ENCODE data around the gene SEMA4D.

Gene SEMA4D

GRCh38 chr9:89513837-89514236, 15.9 kb upstream of the SEMA4D start:
- no peaks in the 10 kb centered on the region for H3K79me2 ChIP-seq (ENCODE audit: insufficient read depth, low read length)
- H4K20me1 ChIP-seq (ENCODE audit: insufficient read depth, low read length) = no peaks in the 10 kb centered on the region
- H3K4me1 ChIP-seq (ENCODE audit: insufficient read depth, low read length, severe bottlenecking) = no peaks in the 10 kb centered on the region
- H3K9me3 ChIP-seq (ENCODE audit: low read length) = no peaks in the 10 kb centered on the region
- TF ChIP-seq, protein P1, sequence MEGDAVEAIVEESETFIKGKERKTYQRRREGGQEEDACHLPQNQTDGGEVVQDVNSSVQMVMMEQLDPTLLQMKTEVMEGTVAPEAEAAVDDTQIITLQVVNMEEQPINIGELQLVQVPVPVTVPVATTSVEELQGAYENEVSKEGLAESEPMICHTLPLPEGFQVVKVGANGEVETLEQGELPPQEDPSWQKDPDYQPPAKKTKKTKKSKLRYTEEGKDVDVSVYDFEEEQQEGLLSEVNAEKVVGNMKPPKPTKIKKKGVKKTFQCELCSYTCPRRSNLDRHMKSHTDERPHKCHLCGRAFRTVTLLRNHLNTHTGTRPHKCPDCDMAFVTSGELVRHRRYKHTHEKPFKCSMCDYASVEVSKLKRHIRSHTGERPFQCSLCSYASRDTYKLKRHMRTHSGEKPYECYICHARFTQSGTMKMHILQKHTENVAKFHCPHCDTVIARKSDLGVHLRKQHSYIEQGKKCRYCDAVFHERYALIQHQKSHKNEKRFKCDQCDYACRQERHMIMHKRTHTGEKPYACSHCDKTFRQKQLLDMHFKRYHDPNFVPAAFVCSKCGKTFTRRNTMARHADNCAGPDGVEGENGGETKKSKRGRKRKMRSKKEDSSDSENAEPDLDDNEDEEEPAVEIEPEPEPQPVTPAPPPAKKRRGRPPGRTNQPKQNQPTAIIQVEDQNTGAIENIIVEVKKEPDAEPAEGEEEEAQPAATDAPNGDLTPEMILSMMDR (IDR thresholded peaks at IDR 0.05; ENCODE audit: low read length) = no peak
- TF ChIP-seq EZH2 (IDR thresholded peaks at IDR 0.05; ENCODE audit: borderline replicate concordance, low read length) = no peak
- H3K27ac ChIP-seq (ENCODE audit: low read depth, low read length, poor library complexity, severe bottlenecking) = no peak overlapping the region
- H3K4me3 ChIP-seq (ENCODE audit: low read depth, low read length, poor library complexity, severe bottlenecking) = no peak overlapping the region
- no peak overlapping the region for H3K4me2 ChIP-seq (ENCODE audit: low read length)
- no peaks in the 10 kb centered on the region for H3K27me3 ChIP-seq (ENCODE audit: insufficient read depth, low read length)
- no peaks in the 10 kb centered on the region for H3K9me2 ChIP-seq (ENCODE audit: low read depth, low read length)
- no peak overlapping the region for H2AFZ ChIP-seq (ENCODE audit: low read length)
- no peaks in the 10 kb centered on the region for H3F3A ChIP-seq (ENCODE audit: insufficient read depth, low read length)
- H3K9ac ChIP-seq (ENCODE audit: low read length) = no peak overlapping the region
- H3K36me3 ChIP-seq (ENCODE audit: insufficient read depth, low read length) = no peaks in the 10 kb centered on the region

- Histone ChIP-seq H3K27me3 (ENCODE audit: insufficient read depth, low read length) (no peaks in the 10 kb centered on the region), H4K20me1 (ENCODE audit: insufficient read depth, low read length) (no peaks in the 10 kb centered on the region), H3F3A (ENCODE audit: insufficient read depth, low read length) (no peaks in the 10 kb centered on the region), H3K9me3 (ENCODE audit: low read length) (no peaks in the 10 kb centered on the region), H3K9ac (ENCODE audit: low read length) (no peak overlapping the region), H3K27ac (ENCODE audit: low read depth, low read length, poor library complexity, severe bottlenecking) (no peak overlapping the region), H3K4me1 (ENCODE audit: insufficient read depth, low read length, severe bottlenecking) (no peaks in the 10 kb centered on the region), H3K36me3 (ENCODE audit: insufficient read depth, low read length) (no peaks in the 10 kb centered on the region), H3K79me2 (ENCODE audit: insufficient read depth, low read length) (no peaks in the 10 kb centered on the region), H3K9me2 (ENCODE audit: low read depth, low read length) (no peaks in the 10 kb centered on the region), H3K4me3 (ENCODE audit: low read depth, low read length, poor library complexity, severe bottlenecking) (no peak overlapping the region), H2AFZ (ENCODE audit: low read length) (no peak overlapping the region), H3K4me2 (ENCODE audit: low read length) (no peak overlapping the region)
- TF ChIP-seq, protein P1 (IDR thresholded peaks at IDR 0.05; ENCODE audit: low read length) = no peak
- TF ChIP-seq EZH2 (IDR thresholded peaks at IDR 0.05; ENCODE audit: borderline replicate concordance, low read length) = no peak
Observed at GRCh38 chr9:89512382-89512781, 14.5 kb upstream of the SEMA4D start.

DNA sequence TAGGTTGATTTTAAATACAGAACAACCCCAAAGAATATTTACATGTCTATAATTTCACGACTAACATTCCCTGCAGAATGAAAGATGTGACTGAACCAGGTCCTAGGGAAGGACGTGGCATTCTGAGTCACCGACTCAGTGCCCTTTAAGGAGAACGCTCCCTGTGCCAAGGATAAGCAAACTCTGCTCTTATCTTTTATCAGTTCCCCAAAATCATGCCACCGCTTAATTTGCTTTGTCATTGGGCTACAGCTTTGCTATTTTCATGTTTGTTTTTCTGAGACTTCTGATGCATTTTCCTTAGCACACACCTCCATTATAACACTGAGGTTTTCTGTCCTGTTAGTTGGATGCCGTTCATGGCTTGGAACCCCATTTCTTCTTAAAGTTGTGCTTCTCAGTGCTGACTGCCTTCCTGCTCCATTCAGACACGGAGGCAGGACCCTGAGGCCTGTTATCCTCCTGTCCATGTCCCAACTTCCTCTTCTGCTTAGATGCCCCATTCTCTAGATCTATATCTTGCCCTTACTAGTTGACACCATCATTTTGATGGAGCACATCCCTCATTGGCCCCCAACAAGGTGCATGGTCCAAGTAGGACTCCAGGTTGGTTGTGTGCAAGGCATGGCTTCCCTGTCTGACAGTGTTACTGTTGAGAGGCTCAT, 11.2 kb upstream of the SEMA4D start:
- no peak overlapping the region for H3K4me3 ChIP-seq (ENCODE audit: low read depth, low read length, poor library complexity, severe bottlenecking)
- no peak for TF ChIP-seq EZH2 (IDR thresholded peaks at IDR 0.05; ENCODE audit: borderline replicate concordance, low read length)
- TF ChIP-seq, protein P1 (IDR thresholded peaks at IDR 0.05; ENCODE audit: low read length) = no peak
- no peaks in the 10 kb centered on the region for H3K9me3 ChIP-seq (ENCODE audit: low read length)
- no peaks in the 10 kb centered on the region for H3K9me2 ChIP-seq (ENCODE audit: low read depth, low read length)
- no peaks in the 10 kb centered on the region for H3K36me3 ChIP-seq (ENCODE audit: insufficient read depth, low read length)
- no peaks in the 10 kb centered on the region for H4K20me1 ChIP-seq (ENCODE audit: insufficient read depth, low read length)
- H3F3A ChIP-seq (ENCODE audit: insufficient read depth, low read length) = no peaks in the 10 kb centered on the region
- no peaks in the 10 kb centered on the region for H3K79me2 ChIP-seq (ENCODE audit: insufficient read depth, low read length)
- H3K27ac ChIP-seq (ENCODE audit: low read depth, low read length, poor library complexity, severe bottlenecking) = no peak overlapping the region
- no peaks in the 10 kb centered on the region for H3K27me3 ChIP-seq (ENCODE audit: insufficient read depth, low read length)
- H3K9ac ChIP-seq (ENCODE audit: low read length) = no peak overlapping the region
- no peaks in the 10 kb centered on the region for H3K4me1 ChIP-seq (ENCODE audit: insufficient read depth, low read length, severe bottlenecking)
- H3K4me2 ChIP-seq (ENCODE audit: low read length) = no peak overlapping the region
- no peak overlapping the region for H2AFZ ChIP-seq (ENCODE audit: low read length)

All from OCI-LY1 (cell line).